ENCODE measurements around the gene FOLR3. TPM values are rescaled to one million over a fixed set of nuclear protein-coding genes. Genes with fewer than 3 reads are reported as not detected.

FOLR3 gene
- total RNA-seq, 1 experiment from 2014 or later: not detected

DNA sequence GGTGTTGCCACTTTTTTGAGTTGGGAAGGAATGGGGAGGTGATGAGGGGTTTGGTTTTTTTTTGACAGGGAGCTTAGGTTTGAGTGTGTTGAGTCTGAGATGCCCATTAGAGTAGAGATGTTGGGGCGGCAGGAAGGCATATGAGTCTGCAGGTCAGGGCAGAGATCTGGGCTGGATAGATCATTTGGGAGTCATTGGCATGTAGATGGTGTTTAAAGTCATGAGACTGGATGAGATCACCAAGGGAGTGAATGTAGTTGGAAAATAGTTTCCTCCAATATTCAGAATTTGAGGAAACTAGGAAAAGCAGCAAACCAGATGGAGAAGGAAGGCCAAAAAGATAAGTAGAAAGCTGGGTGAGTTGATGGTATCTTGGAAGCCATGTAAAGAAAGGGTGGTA lies 21.0 kb upstream of the FOLR3 start:
- no peak for DNase-seq (ENCODE audit: low spot score)
- H3K27me3 Mint-ChIP-seq (ENCODE audit: low read depth): peaks cover 56% of the 10 kb centered on the region
- peaks cover 16% of the 10 kb centered on the region for H3K4me1 Mint-ChIP-seq
- peaks cover 8% of the 10 kb centered on the region for H3K9me3 Mint-ChIP-seq
- ATAC-seq: no peak
- ChIA-PET POLR2A (no interaction called here), CTCF (no interaction called here)
- H3K36me3 Mint-ChIP-seq: peaks cover 2% of the 10 kb centered on the region; the same call in 1 of the 2 replicates
- H3K4me3 Mint-ChIP-seq: no peak overlapping the region
- H3K27ac Mint-ChIP-seq: no peak overlapping the region
- TF ChIP-seq ZNF121 (CRISPR knock-in tag; IDR thresholded peaks at IDR 0.05) (no peak), ZBTB43 (CRISPR knock-in tag; IDR thresholded peaks at IDR 0.05) (no peak), ATF3 (CRISPR knock-in tag; conservative IDR thresholded peaks at IDR 0.05) (no peak), SOX15 (CRISPR knock-in tag; IDR thresholded peaks at IDR 0.05) (no peak)
- TF ChIP-seq, protein P1, sequence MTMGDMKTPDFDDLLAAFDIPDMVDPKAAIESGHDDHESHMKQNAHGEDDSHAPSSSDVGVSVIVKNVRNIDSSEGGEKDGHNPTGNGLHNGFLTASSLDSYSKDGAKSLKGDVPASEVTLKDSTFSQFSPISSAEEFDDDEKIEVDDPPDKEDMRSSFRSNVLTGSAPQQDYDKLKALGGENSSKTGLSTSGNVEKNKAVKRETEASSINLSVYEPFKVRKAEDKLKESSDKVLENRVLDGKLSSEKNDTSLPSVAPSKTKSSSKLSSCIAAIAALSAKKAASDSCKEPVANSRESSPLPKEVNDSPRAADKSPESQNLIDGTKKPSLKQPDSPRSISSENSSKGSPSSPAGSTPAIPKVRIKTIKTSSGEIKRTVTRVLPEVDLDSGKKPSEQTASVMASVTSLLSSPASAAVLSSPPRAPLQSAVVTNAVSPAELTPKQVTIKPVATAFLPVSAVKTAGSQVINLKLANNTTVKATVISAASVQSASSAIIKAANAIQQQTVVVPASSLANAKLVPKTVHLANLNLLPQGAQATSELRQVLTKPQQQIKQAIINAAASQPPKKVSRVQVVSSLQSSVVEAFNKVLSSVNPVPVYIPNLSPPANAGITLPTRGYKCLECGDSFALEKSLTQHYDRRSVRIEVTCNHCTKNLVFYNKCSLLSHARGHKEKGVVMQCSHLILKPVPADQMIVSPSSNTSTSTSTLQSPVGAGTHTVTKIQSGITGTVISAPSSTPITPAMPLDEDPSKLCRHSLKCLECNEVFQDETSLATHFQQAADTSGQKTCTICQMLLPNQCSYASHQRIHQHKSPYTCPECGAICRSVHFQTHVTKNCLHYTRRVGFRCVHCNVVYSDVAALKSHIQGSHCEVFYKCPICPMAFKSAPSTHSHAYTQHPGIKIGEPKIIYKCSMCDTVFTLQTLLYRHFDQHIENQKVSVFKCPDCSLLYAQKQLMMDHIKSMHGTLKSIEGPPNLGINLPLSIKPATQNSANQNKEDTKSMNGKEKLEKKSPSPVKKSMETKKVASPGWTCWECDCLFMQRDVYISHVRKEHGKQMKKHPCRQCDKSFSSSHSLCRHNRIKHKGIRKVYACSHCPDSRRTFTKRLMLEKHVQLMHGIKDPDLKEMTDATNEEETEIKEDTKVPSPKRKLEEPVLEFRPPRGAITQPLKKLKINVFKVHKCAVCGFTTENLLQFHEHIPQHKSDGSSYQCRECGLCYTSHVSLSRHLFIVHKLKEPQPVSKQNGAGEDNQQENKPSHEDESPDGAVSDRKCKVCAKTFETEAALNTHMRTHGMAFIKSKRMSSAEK (CRISPR knock-in tag; IDR thresholded peaks at IDR 0.05; ENCODE audit: borderline replicate concordance): no peak
- TF ChIP-seq, protein P2, sequence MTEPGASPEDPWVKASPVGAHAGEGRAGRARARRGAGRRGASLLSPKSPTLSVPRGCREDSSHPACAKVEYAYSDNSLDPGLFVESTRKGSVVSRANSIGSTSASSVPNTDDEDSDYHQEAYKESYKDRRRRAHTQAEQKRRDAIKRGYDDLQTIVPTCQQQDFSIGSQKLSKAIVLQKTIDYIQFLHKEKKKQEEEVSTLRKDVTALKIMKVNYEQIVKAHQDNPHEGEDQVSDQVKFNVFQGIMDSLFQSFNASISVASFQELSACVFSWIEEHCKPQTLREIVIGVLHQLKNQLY (CRISPR knock-in tag; IDR thresholded peaks at IDR 0.05): no peak
- TF ChIP-seq, protein P3, sequence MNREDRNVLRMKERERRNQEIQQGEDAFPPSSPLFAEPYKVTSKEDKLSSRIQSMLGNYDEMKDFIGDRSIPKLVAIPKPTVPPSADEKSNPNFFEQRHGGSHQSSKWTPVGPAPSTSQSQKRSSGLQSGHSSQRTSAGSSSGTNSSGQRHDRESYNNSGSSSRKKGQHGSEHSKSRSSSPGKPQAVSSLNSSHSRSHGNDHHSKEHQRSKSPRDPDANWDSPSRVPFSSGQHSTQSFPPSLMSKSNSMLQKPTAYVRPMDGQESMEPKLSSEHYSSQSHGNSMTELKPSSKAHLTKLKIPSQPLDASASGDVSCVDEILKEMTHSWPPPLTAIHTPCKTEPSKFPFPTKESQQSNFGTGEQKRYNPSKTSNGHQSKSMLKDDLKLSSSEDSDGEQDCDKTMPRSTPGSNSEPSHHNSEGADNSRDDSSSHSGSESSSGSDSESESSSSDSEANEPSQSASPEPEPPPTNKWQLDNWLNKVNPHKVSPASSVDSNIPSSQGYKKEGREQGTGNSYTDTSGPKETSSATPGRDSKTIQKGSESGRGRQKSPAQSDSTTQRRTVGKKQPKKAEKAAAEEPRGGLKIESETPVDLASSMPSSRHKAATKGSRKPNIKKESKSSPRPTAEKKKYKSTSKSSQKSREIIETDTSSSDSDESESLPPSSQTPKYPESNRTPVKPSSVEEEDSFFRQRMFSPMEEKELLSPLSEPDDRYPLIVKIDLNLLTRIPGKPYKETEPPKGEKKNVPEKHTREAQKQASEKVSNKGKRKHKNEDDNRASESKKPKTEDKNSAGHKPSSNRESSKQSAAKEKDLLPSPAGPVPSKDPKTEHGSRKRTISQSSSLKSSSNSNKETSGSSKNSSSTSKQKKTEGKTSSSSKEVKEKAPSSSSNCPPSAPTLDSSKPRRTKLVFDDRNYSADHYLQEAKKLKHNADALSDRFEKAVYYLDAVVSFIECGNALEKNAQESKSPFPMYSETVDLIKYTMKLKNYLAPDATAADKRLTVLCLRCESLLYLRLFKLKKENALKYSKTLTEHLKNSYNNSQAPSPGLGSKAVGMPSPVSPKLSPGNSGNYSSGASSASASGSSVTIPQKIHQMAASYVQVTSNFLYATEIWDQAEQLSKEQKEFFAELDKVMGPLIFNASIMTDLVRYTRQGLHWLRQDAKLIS (CRISPR knock-in tag; IDR thresholded peaks at IDR 0.05; ENCODE audit: borderline replicate concordance): no peak

DNA sequence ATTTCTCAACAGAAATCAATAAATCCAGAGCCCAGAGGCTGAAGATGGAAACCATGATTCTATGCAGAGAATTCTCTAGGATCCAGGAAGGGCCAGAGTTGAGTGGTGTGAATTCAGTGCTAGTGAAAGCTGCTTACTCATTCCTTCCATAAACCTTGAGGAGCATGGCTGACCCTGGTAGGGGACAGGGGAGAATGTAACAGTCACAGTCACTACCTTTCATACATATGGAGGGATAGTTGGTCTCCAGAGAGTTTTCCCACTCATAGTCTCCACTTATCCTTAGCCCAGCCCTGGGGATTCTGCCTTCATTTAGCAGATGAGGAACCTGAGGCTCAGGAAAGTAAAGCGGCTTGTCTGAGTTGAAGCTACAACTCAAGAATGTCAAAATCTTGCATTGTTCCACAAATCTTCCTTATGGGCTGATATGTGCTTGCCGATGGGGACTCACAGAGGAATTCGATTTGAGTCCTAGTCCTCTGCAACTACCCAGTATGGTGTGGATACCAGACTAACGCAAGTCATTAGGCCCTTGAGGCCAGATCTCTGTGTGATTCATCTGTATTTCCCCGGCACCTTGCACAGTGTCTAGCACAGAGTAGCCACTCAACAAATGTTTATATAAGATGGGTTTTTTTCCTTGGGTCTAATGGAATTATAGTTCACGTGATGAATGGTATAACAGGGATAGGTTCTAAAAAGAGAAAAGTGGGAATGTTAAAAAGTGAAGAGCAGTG lies 19.3 kb upstream of the FOLR3 start:
- Mint-ChIP-seq H3K4me3 (no peak overlapping the region), H3K36me3 (no peaks in the 10 kb centered on the region), H3K27ac (no peak overlapping the region), H3K4me1 (peaks cover 14% of the 10 kb centered on the region), H3K9me3 (peaks cover 12% of the 10 kb centered on the region), H3K27me3 (ENCODE audit: low read depth) (peaks cover 65% of the 10 kb centered on the region)
- DNase-seq (ENCODE audit: low spot score) (no peak), ATAC-seq (no peak)
- ChIA-PET POLR2A (no interaction called here), CTCF (no interaction called here)
- TF ChIP-seq MXD4 (CRISPR knock-in tag; IDR thresholded peaks at IDR 0.05; ENCODE audit: borderline replicate concordance): no peak
- TF ChIP-seq, protein P4, sequence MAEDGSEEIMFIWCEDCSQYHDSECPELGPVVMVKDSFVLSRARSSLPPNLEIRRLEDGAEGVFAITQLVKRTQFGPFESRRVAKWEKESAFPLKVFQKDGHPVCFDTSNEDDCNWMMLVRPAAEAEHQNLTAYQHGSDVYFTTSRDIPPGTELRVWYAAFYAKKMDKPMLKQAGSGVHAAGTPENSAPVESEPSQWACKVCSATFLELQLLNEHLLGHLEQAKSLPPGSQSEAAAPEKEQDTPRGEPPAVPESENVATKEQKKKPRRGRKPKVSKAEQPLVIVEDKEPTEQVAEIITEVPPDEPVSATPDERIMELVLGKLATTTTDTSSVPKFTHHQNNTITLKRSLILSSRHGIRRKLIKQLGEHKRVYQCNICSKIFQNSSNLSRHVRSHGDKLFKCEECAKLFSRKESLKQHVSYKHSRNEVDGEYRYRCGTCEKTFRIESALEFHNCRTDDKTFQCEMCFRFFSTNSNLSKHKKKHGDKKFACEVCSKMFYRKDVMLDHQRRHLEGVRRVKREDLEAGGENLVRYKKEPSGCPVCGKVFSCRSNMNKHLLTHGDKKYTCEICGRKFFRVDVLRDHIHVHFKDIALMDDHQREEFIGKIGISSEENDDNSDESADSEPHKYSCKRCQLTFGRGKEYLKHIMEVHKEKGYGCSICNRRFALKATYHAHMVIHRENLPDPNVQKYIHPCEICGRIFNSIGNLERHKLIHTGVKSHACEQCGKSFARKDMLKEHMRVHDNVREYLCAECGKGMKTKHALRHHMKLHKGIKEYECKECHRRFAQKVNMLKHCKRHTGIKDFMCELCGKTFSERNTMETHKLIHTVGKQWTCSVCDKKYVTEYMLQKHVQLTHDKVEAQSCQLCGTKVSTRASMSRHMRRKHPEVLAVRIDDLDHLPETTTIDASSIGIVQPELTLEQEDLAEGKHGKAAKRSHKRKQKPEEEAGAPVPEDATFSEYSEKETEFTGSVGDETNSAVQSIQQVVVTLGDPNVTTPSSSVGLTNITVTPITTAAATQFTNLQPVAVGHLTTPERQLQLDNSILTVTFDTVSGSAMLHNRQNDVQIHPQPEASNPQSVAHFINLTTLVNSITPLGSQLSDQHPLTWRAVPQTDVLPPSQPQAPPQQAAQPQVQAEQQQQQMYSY (CRISPR knock-in tag; IDR thresholded peaks at IDR 0.05): no peak
- TF ChIP-seq ZNF121 (CRISPR knock-in tag; IDR thresholded peaks at IDR 0.05): no peak
- no peak for TF ChIP-seq PREB (CRISPR knock-in tag; IDR thresholded peaks at IDR 0.05; ENCODE audit: borderline replicate concordance)
- TF ChIP-seq GABPB1 (CRISPR knock-in tag; IDR thresholded peaks at IDR 0.05): no peak
- no peak for TF ChIP-seq NFE2L1 (CRISPR knock-in tag; IDR thresholded peaks at IDR 0.05)
- TF ChIP-seq AR (CRISPR knock-in tag; IDR thresholded peaks at IDR 0.05): no peak
- TF ChIP-seq SP1 (CRISPR knock-in tag; conservative IDR thresholded peaks at IDR 0.05): no peak

Data from WTC11 (cell line).